AG04450 (cell line): ENCODE results near the gene NADK2. TPM values are rescaled to one million over a fixed set of nuclear protein-coding genes. Genes with fewer than 3 reads are reported as not detected.

Experiments used
- CTCF ChIA-PET: fragments of 300-600, 350-600 bp; formaldehyde crosslinking; extraction: SDS; loops from one replicate; lab custom pipeline; 2022; ENCODE audit warnings: antibody characterized with exemption, inconsistent platforms; lab: Charles Lee
- POLR2A ChIA-PET: fragments of 350-600 bp; formaldehyde crosslinking; extraction: SDS; loops from one replicate; lab custom pipeline; 2021; ENCODE audit warnings: antibody characterized with exemption, inconsistent platforms; lab: Yijun Ruan, JAX
- DNase-seq: peaks from one replicate; pipeline ENCODE4 v3.0.0-alpha.2; 2011; ENCODE audit warnings: low read depth, low spot score
- H3K27ac ChIP-seq: one replicate; pipeline ENCODE4 v1.5.1; 2012; ENCODE audit warnings: low read depth, low read length, control low read depth
- H3K27me3 ChIP-seq: one replicate; pipeline ENCODE4 v1.6.0; 2012; ENCODE audit warnings: low read length; ENCODE audit not compliant: control insufficient read depth, insufficient read depth
- H3K4me3 ChIP-seq: 2 replicates; pipeline ENCODE4 v1.5.1; 2011; ENCODE audit warnings: mild to moderate bottlenecking, low read depth, low read length, control low read depth
- H3K9me3 ChIP-seq: 2 replicates; pipeline ENCODE4 v1.5.1; 2012; ENCODE audit warnings: low read length; ENCODE audit not compliant: control insufficient read depth, insufficient read depth
- CTCF ChIP-seq: IDR thresholded peaks from 2 replicates; pipeline ENCODE4 v1.5.1; 2011; ENCODE audit warnings: low read depth, low read length, control low read depth, inconsistent platforms
- polyA plus RNA-seq: library from polyadenylated mRNA; depleted of rRNA; stranded (reverse); fragments of >200 nt; gene quantifications from 2 replicates; pipeline ENCODE4 v1.2.3, GENCODE V29; 2011

NADK2 gene
- polyA plus RNA-seq, 1 experiment: 18.5 TPM

GRCh38 chr5:36250427-36250826 is 8.7 kb upstream of the NADK2 start:
- H3K9me3 ChIP-seq: no peaks in the 10 kb centered on the region
- ChIA-PET CTCF (interaction anchor here (1.3 to 3.8 kb wide), 6 partner anchors 9 to 446 kb away, joined by 3 to 28 read pairs (median 6); partner anchors contain the start of gene NADK2), POLR2A (no interaction called here)
- H3K27me3 ChIP-seq: no peaks in the 10 kb centered on the region
- H3K4me3 ChIP-seq: no peak overlapping the region
- no peak for TF ChIP-seq CTCF
- H3K27ac ChIP-seq: no peak overlapping the region
- DNase-seq: no peak

- CTCF ChIA-PET: interaction anchor here (0.7 kb wide), 1 partner anchor 111 kb away, joined by 7 read pairs; no protein-coding TSS in a partner anchor
- POLR2A ChIA-PET: no interaction called here
Observed at GRCh38 chr5:36246036-36246800, 4.5 kb upstream of the NADK2 start.

GRCh38 chr5:36244076-36244475 is 2.4 kb upstream of the NADK2 start:
- no peaks in the 10 kb centered on the region for H3K27me3 ChIP-seq
- H3K27ac ChIP-seq: no peak overlapping the region
- H3K9me3 ChIP-seq: no peaks in the 10 kb centered on the region; the same call in 1 of the 2 replicates
- no peak for TF ChIP-seq CTCF
- ChIA-PET POLR2A (no interaction called here), CTCF (interaction anchor here (0.9 to 1.4 kb wide), 2 partner anchors 21 to 66 kb away, joined by 3 to 8 read pairs; no protein-coding TSS in a partner anchor)
- H3K4me3 ChIP-seq: no peak overlapping the region
- no peak for DNase-seq

More at GRCh38 chr5:36246036-36246800, 4.5 kb upstream of the NADK2 start:
- no peak overlapping the region for H3K4me3 ChIP-seq
- no peak for TF ChIP-seq CTCF
- no peaks in the 10 kb centered on the region for H3K27me3 ChIP-seq
- no peaks in the 10 kb centered on the region; the same call in 1 of the 2 replicates for H3K9me3 ChIP-seq
- no peak overlapping the region for H3K27ac ChIP-seq
- no peak for DNase-seq

- Histone ChIP-seq H3K27me3 (no peaks in the 10 kb centered on the region), H3K27ac (no peak overlapping the region), H3K4me3 (no peak overlapping the region), H3K9me3 (no peaks in the 10 kb centered on the region; the same call in 1 of the 2 replicates)
- POLR2A ChIA-PET: no interaction called here
- DNase-seq: no peak
- CTCF ChIA-PET: interaction anchor here (1.7 to 3.5 kb wide), 3 partner anchors 21 to 452 kb away, joined by 3 to 19 read pairs (median 16); no protein-coding TSS in a partner anchor
- no peak for TF ChIP-seq CTCF
Observed at GRCh38 chr5:36243653-36244052, 1.9 kb upstream of the NADK2 start.
